ENCODE data around the gene MBD6. TPM values are rescaled to one million over a fixed set of nuclear protein-coding genes. Genes with fewer than 3 reads are reported as not detected.
"Not testable (repeated sequence)": the region's sequence is repeated elsewhere in the genome, so short reads cannot be mapped to it uniquely, and the experiment has no call there.

MBD6 gene
- total RNA-seq, 1 donor from 2014 or later: 118 TPM

- no peak overlapping the region for H3K27ac Mint-ChIP-seq
- H3K36me3 Mint-ChIP-seq: peaks cover 48% of the 10 kb centered on the region
- no peaks in the 10 kb centered on the region for H3K27me3 Mint-ChIP-seq (ENCODE audit: low read depth)
- H3K4me3 Mint-ChIP-seq: no peak overlapping the region
- no peak for TF ChIP-seq CTCF (IDR thresholded peaks at IDR 0.05; ENCODE audit: unreplicated experiment)
- no peaks in the 10 kb centered on the region for H3K4me1 Mint-ChIP-seq
- H3K9me3 Mint-ChIP-seq: peaks cover 4% of the 10 kb centered on the region
- no peak for DNase-seq (ENCODE audit: low spot score in 2 of 2, unreplicated experiment in 2 of 2)
Measured at GRCh38 chr12:57496822-57497221, 25.8 kb upstream of the MBD6 start.

- Mint-ChIP-seq H3K9me3 (peaks cover 4% of the 10 kb centered on the region), H3K27me3 (ENCODE audit: low read depth) (no peaks in the 10 kb centered on the region), H3K4me3 (no peak overlapping the region), H3K27ac (no peak overlapping the region), H3K36me3 (peaks cover 53% of the 10 kb centered on the region), H3K4me1 (no peaks in the 10 kb centered on the region)
- TF ChIP-seq CTCF (IDR thresholded peaks at IDR 0.05; ENCODE audit: unreplicated experiment): no peak
- no peak for DNase-seq (ENCODE audit: low spot score in 2 of 2, unreplicated experiment in 2 of 2)
Measured at GRCh38 chr12:57497223-57498131, 25.1 kb upstream of the MBD6 start.

GRCh38 chr12:57498132-57498502, 24.5 kb upstream of the MBD6 start:
- peaks cover 4% of the 10 kb centered on the region for H3K9me3 Mint-ChIP-seq
- DNase-seq (ENCODE audit: low spot score in 2 of 2, unreplicated experiment in 2 of 2): no peak
- H3K27ac Mint-ChIP-seq: no peak overlapping the region
- H3K4me3 Mint-ChIP-seq: no peak overlapping the region
- no peaks in the 10 kb centered on the region for H3K27me3 Mint-ChIP-seq (ENCODE audit: low read depth)
- H3K36me3 Mint-ChIP-seq: peaks cover 51% of the 10 kb centered on the region
- no peak for TF ChIP-seq CTCF (IDR thresholded peaks at IDR 0.05; ENCODE audit: unreplicated experiment)
- H3K4me1 Mint-ChIP-seq: no peaks in the 10 kb centered on the region

GRCh38 chr12:57498571-57498970, 24.1 kb upstream of the MBD6 start:
- no peaks in the 10 kb centered on the region for H3K27me3 Mint-ChIP-seq (ENCODE audit: low read depth)
- H3K27ac Mint-ChIP-seq: no peak overlapping the region
- DNase-seq (ENCODE audit: low spot score in 2 of 2, unreplicated experiment in 2 of 2): no peak
- TF ChIP-seq CTCF (IDR thresholded peaks at IDR 0.05; ENCODE audit: unreplicated experiment): no peak
- peaks cover 52% of the 10 kb centered on the region for H3K36me3 Mint-ChIP-seq
- H3K9me3 Mint-ChIP-seq: peaks cover 4% of the 10 kb centered on the region
- no peak overlapping the region for H3K4me3 Mint-ChIP-seq
- H3K4me1 Mint-ChIP-seq: no peaks in the 10 kb centered on the region

GRCh38 chr12:57500213-57500612, 22.4 kb upstream of the MBD6 start:
- H3K9me3 Mint-ChIP-seq: peaks cover 4% of the 10 kb centered on the region
- DNase-seq (ENCODE audit: low spot score in 2 of 2, unreplicated experiment in 2 of 2): no peak
- peaks cover 57% of the 10 kb centered on the region for H3K36me3 Mint-ChIP-seq
- TF ChIP-seq CTCF (IDR thresholded peaks at IDR 0.05; ENCODE audit: unreplicated experiment): no peak
- H3K27ac Mint-ChIP-seq: no peak overlapping the region
- no peak overlapping the region for H3K4me3 Mint-ChIP-seq
- no peaks in the 10 kb centered on the region for H3K27me3 Mint-ChIP-seq (ENCODE audit: low read depth)
- no peaks in the 10 kb centered on the region for H3K4me1 Mint-ChIP-seq

- not testable (repeated sequence) for H3K27ac Mint-ChIP-seq; H3K9me3 Mint-ChIP-seq; H3K4me3 Mint-ChIP-seq; DNase-seq (ENCODE audit: low spot score in 2 of 2, unreplicated experiment in 2 of 2); H3K4me1 Mint-ChIP-seq; H3K27me3 Mint-ChIP-seq (ENCODE audit: low read depth)
- H3K36me3 Mint-ChIP-seq: peaks cover 60% of the 10 kb centered on the region
Measured at GRCh38 chr12:57502311-57502969, 20.2 kb upstream of the MBD6 start.

GRCh38 chr12:57506541-57506940, 16.1 kb upstream of the MBD6 start:
- not testable (repeated sequence) for H3K27ac Mint-ChIP-seq; H3K4me3 Mint-ChIP-seq; H3K27me3 Mint-ChIP-seq (ENCODE audit: low read depth); H3K9me3 Mint-ChIP-seq; H3K4me1 Mint-ChIP-seq; DNase-seq (ENCODE audit: low spot score in 2 of 2, unreplicated experiment in 2 of 2)
- peaks cover 44% of the 10 kb centered on the region for H3K36me3 Mint-ChIP-seq

- H3K9me3 Mint-ChIP-seq; H3K4me1 Mint-ChIP-seq; H3K4me3 Mint-ChIP-seq; H3K27me3 Mint-ChIP-seq (ENCODE audit: low read depth); DNase-seq (ENCODE audit: low spot score in 2 of 2, unreplicated experiment in 2 of 2); H3K27ac Mint-ChIP-seq: not testable (repeated sequence)
- peaks cover 46% of the 10 kb centered on the region for H3K36me3 Mint-ChIP-seq
Measured at GRCh38 chr12:57507796-57508195, 14.8 kb upstream of the MBD6 start.

Data from mesothelial cell of epicardium (in vitro differentiated cells).